HG03439 (cell line): ENCODE results near the gene NR2C2.

Experiments
- ATAC-seq: cut with Tn5 transposase; IDR thresholded peaks from one replicate; pipeline ENCODE4 v1.9.1; 2021; ENCODE audit warnings: mild to moderate bottlenecking, moderate library complexity; ENCODE audit not compliant: unreplicated experiment

The NR2C2 gene

DNA sequence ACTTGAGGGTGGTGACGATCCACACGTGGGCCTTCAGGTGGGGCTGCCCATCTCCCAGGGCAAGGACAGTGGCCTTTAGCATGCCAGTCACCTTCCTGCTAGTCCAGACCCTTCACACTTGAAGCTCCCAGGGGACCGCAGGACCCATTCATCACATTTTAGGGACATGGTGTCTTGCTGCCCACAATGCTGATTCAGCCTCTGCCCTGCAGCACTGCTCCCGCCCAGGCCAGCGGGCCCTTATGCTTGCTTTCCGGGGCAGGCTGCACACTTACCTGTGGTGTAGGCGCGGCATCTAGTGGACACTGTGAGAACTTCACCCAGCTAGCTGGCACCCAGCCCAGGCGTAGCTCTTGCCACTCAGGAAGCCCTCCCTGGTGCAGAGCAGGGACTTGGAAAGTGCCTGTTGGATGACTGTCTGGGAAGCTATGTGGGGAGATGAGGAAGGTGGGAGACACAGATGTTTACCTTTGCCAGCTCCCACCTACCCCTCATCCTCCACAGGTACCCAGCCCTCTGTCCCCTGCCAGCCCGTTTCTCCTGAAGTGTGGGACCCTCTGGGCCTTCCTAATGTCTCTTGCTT lies 26.3 kb upstream of the NR2C2 start:
- ATAC-seq: peak; percentile 70

DNA sequence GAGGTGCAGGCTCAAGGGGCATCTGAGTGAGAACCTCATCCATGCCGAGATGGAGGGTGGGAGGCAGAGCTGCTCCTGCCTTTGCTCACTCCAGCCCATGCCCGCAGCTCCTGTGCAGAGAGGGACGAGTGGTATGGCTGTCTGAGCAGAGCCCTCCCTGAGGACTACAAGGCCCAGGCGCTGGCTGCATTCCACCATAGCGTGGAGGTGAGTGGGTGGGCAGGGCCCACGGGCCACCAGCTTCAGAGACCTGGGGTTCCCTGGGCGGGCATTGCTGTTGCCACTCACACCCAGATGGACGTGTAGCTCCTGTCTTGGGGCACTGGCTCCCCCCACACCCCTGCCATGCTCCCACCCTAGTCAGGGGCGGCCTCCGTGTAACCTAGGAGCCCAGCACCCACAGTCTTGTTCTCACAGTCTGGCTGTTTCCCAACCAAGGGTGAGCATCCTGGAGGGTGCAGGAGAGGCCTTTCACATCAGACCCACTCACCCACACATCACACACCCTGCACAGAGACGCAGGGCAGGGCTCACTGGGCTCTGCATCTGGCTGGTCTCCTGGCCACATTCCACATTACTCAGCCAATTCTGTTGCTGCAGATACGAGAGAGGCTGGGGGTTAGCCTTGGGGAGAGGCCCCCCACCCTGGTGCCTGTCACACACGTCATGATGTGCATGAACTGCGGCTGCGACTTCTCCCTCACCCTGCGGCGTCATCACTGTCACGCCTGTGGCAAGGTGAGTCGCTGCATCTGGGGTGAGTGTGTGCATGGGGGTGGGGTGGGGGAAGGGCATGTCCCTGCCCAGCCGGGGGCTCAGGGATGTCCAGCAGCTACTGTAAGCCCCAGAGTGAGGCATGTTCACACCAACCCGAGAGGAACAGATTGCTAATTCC lies 25.3 kb upstream of the NR2C2 start:
- ATAC-seq: no peak

DNA sequence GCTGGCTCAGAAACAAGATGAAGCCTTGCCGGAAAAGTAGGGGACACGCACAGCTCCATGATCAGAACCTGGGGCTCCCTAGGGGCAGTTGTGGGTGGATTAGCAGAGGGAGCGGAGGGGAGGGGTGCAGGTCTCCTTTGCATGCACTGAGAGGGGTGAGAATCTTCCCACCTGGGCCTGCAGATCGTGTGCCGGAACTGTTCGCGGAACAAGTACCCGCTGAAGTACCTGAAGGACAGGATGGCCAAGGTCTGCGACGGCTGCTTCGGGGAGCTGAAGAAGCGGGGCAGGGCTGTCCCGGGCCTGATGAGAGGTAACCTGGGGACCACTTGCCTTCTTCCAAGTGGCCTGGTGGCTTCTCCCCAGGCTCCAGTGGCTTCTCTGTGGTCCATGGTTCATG lies 24.5 kb upstream of the NR2C2 start:
- no peak for ATAC-seq

DNA sequence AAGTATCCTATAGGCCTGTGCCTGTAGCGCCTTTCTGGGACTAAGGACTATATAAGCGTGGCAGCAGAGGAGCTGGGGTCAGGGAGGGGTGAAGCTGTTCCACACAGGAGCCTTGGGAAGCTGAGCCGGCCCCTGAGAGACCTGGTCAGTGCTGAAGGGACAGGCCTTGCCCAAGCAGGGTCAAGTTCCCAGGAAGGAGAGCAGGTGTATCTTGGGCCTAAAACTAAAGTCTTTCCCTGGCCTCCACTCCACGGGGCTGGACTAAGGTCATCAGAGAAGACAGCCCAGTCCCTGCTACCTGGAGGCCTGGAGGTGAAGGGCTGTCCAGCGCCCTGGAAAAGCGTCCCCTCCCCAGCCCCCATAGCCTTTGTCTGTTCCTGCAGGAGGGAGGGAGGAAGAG lies 23.9 kb upstream of the NR2C2 start:
- ATAC-seq: no peak

DNA sequence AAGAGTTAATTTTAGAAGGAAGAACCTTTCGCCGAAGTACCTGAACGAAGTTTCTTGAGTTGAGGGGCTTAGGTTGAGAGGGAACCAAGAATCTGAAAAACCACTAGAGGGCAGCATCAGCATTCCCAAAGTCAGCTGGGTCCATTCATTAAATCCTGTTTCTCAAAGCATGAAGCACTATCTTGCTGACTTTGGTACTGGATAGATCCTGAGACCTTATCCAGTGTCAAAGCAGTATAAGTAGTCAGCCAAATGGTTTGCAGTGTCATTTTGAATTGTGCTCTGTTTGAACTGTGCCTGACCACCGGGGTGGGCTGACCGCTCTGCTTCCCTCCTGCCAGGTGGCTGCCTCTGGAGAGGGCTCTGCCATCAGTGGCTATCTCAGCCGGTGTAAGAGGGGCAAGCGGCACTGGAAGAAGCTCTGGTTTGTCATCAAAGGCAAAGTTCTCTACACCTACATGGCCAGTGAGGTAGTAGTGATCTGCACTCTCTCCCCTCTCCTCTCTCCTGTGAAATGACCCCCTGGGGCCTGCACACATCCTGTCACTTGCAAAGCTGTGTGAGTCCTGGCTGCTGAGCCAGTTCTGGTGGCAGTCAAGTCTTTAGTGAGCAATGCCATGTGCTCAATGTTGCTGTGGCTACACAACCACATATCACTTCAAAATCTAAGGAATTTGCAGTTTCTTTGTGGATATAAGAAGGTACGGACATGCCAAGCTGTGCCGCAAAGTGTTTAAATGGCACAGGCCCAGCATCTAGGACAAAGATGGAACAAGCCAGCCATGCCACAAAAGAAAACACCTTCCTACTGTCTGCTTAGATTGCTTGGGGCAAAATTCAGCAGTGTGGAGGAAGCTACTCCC lies 21.4 kb upstream of the NR2C2 start:
- no peak for ATAC-seq

DNA sequence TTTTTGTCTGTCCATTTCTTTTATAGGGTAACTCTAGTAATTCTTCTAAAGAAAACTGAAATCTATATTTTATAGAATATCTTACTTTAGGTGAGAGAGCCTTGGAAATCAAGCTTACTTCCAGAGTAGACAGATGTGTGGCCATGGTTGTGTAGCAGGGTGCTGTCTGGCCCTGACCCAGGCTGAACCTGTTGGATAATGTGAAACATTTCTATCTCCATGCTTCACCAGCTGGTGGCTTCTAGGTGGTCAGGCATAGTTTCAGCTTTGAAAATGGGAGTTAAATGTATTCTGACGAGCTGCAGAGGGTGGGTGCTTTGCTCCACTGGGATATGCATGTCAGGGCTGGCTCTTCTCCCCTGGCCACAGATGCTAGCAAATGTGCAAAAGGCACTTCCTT lies 20.8 kb upstream of the NR2C2 start:
- no peak for ATAC-seq

DNA sequence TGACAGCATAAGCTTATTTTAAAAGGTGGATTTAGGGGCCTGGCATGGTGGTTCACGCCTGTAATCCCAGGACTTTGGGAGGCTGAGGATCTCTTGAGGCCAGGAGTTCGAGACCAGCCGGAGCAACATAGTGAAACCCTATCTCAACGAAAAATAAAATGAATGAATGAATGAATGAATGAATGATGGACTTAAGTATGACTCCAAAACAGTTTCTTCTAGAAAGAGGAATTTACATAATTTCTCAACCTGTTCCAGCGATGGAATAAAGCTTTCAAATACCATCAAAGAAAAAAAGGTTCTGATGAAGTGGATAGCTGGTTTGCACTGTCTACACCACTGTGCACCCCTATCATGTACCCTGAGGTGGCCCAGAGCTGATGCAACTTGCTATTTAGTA lies 20.1 kb upstream of the NR2C2 start:
- no peak for ATAC-seq

DNA sequence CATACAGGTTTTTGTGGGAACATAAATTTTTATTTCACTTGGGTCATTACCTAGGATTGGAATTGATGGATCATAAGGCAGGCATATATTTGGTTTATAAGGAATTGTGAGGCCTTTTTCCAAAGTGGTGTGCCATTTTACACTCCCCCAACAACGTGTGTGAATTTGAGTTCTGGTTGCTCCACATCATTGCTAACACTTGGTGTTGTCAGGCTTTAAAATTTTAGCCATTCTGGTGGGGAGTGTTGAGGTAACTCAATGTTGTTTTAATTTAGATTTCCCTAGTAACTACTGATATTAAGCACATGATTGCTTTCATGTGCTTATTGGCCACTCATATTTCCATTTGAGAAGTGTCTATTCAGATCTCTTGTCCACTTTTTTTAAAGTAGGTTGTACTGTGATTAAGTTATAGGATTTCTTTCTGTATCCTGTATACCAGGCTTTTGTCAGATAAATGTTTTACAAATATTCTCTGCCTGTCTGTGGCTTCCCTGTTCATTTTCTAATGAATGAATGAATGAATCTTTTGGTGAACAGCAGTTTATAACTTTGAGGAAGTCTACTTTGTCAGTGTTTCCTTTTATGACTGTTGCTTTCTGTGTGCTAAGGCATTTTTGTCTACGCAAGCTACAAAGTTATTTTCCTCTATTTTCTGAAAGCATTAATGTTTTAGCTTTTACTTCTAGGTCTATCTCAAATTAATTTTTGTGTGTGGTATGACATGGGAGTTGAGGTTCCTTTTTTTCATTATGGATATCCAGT lies 17.9 kb upstream of the NR2C2 start:
- ATAC-seq: no peak

DNA sequence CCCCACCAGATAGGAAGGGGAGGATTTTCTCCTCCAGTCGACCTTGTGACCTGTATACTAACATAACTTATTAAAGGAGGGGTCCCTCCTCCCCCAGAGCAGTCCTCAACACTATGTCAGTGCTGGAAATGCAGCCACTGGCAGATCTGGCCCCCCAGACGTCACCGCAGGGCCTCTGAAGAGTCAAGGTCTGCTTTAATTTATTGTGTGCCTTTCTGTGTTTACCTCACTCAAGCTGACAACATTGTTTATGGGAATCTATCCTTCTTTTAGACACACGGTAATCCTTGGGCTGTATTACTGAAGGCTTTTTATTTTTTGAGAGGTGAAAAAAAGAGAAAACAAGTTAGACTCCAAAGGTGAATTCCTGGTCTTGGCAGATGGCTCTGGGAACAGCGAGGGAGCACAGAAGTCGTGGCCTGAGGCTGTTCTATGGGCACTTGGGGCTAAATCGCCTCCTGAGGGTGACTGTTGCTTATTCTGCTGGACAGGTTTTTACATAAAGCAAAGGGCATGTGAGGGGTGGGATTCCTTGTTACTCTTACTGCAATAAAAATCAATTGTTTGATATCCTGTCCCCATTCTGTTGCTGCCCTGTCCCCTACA lies 13.5 kb upstream of the NR2C2 start:
- ATAC-seq: no peak

DNA sequence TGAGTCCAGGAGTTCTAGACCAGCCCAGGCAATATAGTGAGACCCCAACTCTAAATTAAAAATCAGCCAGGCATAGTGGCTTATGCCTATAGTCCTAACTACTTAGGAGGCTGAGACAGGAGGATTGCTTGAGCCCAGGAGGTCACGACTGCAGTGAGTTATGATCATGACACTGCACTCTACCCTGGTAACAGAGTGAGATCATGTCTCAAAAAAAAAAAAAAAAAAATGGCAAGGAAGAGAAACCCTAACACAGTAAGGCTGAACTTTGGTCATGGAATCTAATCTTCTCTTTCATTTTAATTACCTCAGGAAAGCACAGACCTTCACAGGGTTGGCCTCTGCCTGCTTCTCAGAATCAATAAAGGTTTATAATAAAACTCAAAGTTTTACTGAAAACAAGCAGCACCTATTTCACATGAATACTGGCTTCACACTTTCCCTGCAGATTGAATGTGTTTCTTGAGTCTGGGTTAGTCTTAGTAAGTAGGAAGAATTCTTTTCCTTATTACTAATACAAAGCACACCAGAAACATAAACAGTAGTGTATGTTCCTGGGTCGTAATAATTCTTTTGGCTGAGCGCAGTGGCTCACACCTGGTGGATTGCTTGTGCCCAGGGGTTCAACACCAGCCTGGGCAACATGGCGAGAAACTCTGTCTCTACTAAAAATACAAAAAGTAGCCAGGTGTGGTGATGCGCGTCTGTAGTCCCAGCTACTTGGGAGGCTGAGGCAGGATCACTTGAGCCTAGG lies 11.6 kb upstream of the NR2C2 start:
- ATAC-seq: no peak

DNA sequence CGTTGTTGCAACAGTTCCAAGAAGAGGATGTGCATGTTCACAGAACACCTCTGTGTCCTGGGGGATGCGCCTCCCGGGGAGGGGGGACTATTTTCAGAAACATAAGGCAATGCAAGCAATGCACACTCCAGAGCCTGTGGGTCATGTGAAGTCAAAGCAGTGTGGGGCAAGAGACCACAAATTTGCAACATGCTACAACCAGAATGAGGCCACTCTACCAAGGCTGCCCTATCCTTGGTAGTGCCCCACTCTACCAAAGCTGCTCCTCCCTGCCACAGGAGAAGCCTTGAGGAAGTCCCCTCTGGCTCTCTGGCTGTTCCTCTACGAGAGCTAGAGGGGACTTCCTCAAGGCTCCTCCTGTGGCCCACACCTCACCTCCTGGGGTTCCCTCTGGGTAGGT lies 8.4 kb upstream of the NR2C2 start:
- no peak for ATAC-seq

DNA sequence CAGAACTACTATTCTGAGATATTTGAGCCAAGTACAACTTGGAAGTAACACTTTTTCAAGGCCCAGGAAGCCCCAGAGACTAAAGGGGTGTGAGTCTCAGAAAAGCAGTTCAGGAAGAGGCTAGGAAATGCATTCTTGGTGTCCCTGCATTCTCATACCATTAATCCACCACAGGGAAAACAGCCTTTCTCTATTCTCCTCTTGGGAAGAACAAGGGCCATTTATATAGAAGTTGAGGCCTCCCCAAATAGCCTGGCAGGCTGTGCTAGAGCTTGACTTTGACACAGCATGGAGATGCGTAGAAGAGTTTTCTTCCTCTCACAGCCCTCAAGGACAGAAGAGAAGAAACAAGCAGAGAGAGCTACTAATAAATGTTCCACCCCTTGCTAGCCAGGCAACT lies 5.5 kb upstream of the NR2C2 start:
- no peak for ATAC-seq

DNA sequence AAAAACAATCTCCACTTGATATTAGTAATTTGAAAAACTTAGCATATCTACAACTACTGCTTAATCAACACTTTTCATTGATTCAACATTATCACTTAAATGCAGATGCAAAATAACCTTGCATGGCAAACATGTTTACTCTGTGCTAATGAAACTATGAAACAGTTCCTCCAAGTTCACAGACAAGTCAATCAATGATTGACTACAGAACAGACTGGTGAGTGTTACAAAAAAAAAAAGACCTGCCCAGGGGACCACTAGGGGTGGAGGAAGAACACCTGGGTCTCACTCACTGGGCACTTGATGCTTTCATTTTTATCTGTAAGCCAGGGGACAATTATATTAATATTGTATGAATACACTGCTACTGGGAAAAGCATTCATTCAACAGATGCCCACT lies 4.3 kb upstream of the NR2C2 start:
- no peak for ATAC-seq

DNA sequence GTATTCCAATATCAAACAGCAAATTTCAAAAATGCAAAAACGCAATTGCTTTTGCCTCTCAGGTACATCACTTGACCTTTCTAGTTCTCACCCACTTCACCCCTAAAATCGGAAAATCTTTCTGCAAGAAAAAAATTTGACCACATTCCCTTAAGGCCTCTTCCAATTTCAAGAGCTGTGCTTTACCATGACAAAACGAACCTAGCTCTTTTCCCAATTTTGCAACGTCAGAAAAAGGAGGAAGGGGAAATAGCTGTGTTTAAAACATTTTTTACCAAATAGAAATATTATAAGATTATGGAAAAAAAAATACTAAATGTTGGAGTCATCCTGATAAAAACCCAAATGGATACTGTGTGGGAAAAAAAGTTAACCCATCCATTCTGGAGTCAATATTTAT lies 1.1 kb upstream of the NR2C2 start:
- no peak for ATAC-seq

DNA sequence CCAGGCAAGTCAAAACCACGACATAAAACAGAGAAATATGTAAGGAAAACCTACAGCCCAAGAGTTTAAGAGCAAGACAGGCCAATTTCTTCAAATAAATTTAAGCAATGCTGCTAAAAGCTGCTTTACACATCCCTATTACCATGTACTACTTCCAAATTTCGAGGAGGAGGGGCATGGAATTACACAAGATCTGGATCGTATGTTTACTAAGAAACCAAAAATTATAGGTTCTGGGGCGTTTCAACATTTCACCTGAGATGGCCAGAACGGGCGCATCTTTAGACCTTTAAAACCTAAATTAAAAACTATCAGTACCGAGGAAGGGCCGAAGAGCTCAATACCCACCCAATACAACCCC lies 664 bp upstream of the NR2C2 start:
- ATAC-seq: no peak

DNA sequence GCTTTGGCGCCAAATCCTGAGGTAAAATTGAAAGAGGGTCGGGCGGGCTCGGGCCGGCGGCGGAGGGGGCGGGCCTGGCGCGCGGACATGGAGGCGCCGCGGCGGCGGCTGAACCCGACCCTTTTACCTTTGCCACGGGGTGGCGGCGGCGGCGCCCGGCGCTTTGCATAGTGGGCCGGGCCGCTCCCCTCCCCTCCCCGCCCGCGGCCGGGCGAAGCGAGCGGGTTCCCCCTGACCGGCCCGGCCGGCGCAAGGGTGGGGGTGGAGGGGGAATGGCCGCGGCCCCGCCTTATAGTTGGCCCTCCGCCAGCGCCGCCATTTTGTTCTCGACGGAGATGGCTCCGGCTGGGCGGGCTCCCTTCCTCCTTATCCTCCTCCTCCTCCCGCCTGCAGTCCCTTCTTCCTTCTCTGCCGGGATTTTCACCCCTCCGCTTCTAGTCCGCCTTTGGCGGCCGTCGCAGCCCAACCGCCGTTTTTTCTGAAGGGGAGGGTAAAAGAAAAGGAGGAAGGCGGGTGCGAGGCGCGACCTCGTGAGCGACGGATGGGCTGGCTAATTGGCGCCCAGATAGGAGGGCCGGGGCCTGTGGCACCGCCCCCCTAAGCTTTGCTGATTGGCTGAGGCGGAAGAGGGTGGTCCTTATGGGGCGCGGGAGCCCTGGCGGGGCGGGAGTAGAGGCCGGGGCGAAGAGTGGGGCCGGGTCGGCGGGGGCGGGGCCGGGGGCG lies 664 bp downstream of the NR2C2 start:
- peak; percentile 86 for ATAC-seq

DNA sequence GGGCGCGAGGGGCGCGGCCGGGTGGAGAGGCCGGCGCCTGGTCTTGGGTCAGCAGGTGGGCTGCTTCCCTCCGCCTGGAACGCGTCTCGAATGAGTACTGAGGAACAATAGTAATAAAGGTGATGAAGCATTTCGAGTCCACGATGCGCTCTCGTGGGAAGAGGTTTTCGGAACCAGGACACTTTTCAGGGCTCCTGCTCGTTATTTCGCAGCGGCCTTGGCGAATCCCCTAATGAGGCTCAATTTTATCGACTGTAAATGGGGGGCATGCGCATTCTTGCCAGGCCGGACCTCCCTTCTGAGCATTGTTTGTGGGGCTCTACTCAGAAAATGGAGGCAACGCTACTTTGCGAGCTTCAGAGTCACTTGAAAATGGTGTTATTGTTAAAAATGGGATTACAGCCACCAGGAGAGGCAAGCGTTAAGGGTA lies 1.2 kb downstream of the NR2C2 start:
- ATAC-seq: peak; percentile 0

DNA sequence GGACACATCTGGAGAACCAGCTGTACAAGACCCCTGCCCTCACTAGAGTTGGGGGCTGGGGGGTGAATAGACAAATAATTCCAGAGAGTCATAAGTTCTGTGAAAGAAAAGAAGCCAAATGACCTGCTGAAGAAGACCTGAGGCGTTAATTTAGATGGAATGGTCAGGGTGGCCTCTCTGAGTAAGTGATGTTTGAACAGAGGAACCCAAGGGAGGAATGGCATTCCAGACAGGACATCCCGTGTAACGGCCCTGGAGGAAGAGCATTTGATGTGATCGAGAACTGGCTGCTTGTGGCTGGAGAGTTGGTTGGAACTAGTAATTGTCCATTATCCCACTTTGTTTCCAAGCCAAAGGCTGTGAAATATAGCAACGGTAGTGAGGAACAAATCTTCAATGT lies 1.7 kb downstream of the NR2C2 start:
- no peak for ATAC-seq

DNA sequence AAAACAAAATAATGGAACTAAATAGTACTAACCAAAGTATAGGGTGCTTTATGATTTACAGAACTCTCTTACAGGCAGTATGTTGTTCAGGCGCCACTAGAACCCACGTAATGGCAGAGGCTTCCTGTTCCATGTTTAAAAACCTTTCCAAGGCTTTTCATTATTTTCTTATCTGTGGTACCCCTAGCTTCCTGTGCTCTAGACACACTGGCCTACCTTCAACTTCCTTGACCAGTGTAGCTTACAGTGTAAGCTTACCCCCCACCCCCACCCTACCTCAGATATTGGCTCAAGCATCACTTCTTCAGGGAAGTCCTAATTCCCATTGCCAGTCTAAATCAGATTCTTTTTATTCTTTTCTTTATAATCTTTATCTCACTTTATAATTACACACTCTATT lies 2.9 kb downstream of the NR2C2 start:
- ATAC-seq: no peak
